MM.1S (cell line): ENCODE measurements around the gene ZNF503.

ENCODE experiments used
- DNase-seq: peaks from one replicate; pipeline ENCODE4 v3.0.0-alpha.2; 2015
- H2AFZ ChIP-seq: fragments of 300-600 bp; sonication (generic); 2 replicates; pipeline ENCODE4 v1.6.0; 2016; ENCODE audit warnings: antibody characterized with exemption, low read length
- H3F3A ChIP-seq: fragments of 300-600 bp; sonication (generic); 2 replicates; pipeline ENCODE4 v1.6.1; 2016; ENCODE audit warnings: mild to moderate bottlenecking, antibody characterized with exemption, low read length, moderate library complexity, mixed read lengths; ENCODE audit not compliant: insufficient read depth
- H3K27ac ChIP-seq: fragments of 300-600 bp; sonication (generic); 2 replicates; pipeline ENCODE4 v1.5.1; 2016; ENCODE audit warnings: mild to moderate bottlenecking, low read length
- H3K27me3 ChIP-seq: fragments of 300-600 bp; sonication (generic); replicated peaks from 2 replicates; pipeline ENCODE4 v1.6.0; 2016; ENCODE audit warnings: low read length; ENCODE audit not compliant: insufficient read depth
- H3K36me3 ChIP-seq: fragments of 300-600 bp; sonication (generic); replicated peaks from 2 replicates; pipeline ENCODE4 v1.6.1; 2016; ENCODE audit warnings: mild to moderate bottlenecking, low read length, mixed read lengths; ENCODE audit not compliant: insufficient read depth
- H3K4me1 ChIP-seq: fragments of 300-600 bp; sonication (generic); 2 replicates; pipeline ENCODE4 v1.6.1; 2016; ENCODE audit warnings: low read length, mixed read lengths
- H3K4me2 ChIP-seq: fragments of 300-600 bp; sonication (generic); 2 replicates; pipeline ENCODE4 v1.6.0; 2016; ENCODE audit warnings: low read depth, low read length
- H3K4me3 ChIP-seq: fragments of 300-600 bp; sonication (generic); 2 replicates; pipeline ENCODE4 v1.5.1; 2016; ENCODE audit warnings: low read length, mixed read lengths
- H3K79me2 ChIP-seq: fragments of 300-600 bp; sonication (generic); 2 replicates; pipeline ENCODE4 v1.6.1; 2016; ENCODE audit warnings: mixed run types, low read length, mixed read lengths
- H3K9ac ChIP-seq: fragments of 300-600 bp; sonication (generic); 2 replicates; pipeline ENCODE4 v1.6.1; 2016; ENCODE audit warnings: low read length, mixed read lengths
- H3K9me2 ChIP-seq: fragments of 300-600 bp; sonication (generic); replicated peaks from 2 replicates; pipeline ENCODE4 v1.6.1; 2016; ENCODE audit warnings: mild to moderate bottlenecking, low read length, mixed read lengths; ENCODE audit not compliant: insufficient read depth
- H3K9me3 ChIP-seq: fragments of 300-600 bp; sonication (generic); replicated peaks from 2 replicates; pipeline ENCODE4 v1.6.1; 2016; ENCODE audit warnings: mild to moderate bottlenecking, low read length, mixed read lengths; ENCODE audit not compliant: insufficient read depth
- H4K20me1 ChIP-seq: fragments of 300-600 bp; sonication (generic); 2 replicates; pipeline ENCODE4 v1.6.1; 2016; ENCODE audit warnings: mild to moderate bottlenecking, low read length, moderate library complexity, mixed read lengths; ENCODE audit not compliant: insufficient read depth
- EZH2 ChIP-seq: fragments of 300-600 bp; sonication (generic); optimal IDR thresholded peaks from 2 replicates; pipeline ENCODE3; 2017; ENCODE audit warnings: low read depth, mild to moderate bottlenecking, antibody characterized with exemption, low read length, mixed read lengths
- EZH2phosphoT487 ChIP-seq: fragments of 300-600 bp; sonication (generic); IDR thresholded peaks from 2 replicates; pipeline ENCODE4 v1.6.1; 2018; ENCODE audit warnings: antibody characterized with exemption, low read length
- TF ChIP-seq, protein P1 (sequence below): fragments of 300-600 bp; sonication (generic); IDR thresholded peaks from 2 replicates; pipeline ENCODE4 v1.5.1; 2016; ENCODE audit warnings: antibody characterized with exemption, low read length, mixed read lengths

ZNF503 gene

DNA sequence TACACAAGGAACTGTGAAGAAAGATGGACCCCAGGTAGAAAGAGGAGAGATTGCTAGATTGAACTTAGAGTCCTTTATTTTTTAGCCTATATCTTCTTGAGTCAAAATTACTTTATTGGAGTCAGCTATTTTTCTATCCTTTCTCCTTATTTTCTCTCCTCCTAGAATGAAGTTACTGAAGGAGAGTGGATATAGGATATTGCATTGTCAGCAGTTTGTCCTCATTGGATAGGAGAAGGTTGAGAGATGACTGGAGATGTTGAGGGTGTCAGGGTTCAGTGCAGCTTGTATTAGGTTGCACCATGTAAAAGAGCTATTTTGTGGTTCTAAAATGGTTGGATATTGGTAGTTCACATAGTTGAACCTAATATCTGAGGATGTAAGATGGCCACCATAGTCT, 35.3 kb upstream of the ZNF503 start:
- Histone ChIP-seq H3K4me1 (no peaks in the 10 kb centered on the region), H3K27ac (no peak overlapping the region)

DNA sequence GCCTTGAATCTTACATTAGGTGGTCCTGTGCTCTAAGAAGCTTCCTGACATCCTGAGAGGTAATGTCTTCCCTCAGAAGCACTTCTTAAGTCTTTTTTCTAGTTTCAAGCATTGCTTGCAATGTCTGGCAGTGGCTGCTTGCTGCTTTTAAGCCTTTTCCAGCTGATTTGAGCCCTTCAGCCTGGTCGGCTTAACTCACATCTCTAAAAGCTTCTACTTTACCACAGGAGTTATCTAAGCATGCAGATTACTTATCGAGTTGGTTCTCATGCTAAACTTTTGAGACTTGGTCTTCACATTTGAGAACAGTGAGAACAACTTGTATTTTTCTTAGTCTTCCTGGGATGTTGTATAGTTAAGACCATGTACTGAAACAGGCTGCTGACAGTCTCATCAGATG, 33.7 kb upstream of the ZNF503 start:
- H3K9me2 ChIP-seq = no peaks in the 10 kb centered on the region
- no peaks in the 10 kb centered on the region for H3K27me3 ChIP-seq
- H3K4me1 ChIP-seq = no peaks in the 10 kb centered on the region
- no peak for DNase-seq
- no peak overlapping the region for H3K27ac ChIP-seq
- H3K4me3 ChIP-seq = no peak overlapping the region
- no peak overlapping the region for H3K9ac ChIP-seq
- no peak for TF ChIP-seq EZH2
- TF ChIP-seq, protein P1, sequence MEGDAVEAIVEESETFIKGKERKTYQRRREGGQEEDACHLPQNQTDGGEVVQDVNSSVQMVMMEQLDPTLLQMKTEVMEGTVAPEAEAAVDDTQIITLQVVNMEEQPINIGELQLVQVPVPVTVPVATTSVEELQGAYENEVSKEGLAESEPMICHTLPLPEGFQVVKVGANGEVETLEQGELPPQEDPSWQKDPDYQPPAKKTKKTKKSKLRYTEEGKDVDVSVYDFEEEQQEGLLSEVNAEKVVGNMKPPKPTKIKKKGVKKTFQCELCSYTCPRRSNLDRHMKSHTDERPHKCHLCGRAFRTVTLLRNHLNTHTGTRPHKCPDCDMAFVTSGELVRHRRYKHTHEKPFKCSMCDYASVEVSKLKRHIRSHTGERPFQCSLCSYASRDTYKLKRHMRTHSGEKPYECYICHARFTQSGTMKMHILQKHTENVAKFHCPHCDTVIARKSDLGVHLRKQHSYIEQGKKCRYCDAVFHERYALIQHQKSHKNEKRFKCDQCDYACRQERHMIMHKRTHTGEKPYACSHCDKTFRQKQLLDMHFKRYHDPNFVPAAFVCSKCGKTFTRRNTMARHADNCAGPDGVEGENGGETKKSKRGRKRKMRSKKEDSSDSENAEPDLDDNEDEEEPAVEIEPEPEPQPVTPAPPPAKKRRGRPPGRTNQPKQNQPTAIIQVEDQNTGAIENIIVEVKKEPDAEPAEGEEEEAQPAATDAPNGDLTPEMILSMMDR = no peak
- no peak for TF ChIP-seq EZH2phosphoT487
- H3K9me3 ChIP-seq = no peaks in the 10 kb centered on the region
- no peaks in the 10 kb centered on the region for H3F3A ChIP-seq
- no peak overlapping the region for H2AFZ ChIP-seq
- H3K79me2 ChIP-seq = no peaks in the 10 kb centered on the region
- H3K4me2 ChIP-seq = no peak overlapping the region
- no peaks in the 10 kb centered on the region for H4K20me1 ChIP-seq
- H3K36me3 ChIP-seq = no peaks in the 10 kb centered on the region

More for the DNA sequence above, 35.3 kb upstream of the ZNF503 start:
- no peaks in the 10 kb centered on the region for H3K9me3 ChIP-seq
- H3K4me2 ChIP-seq = no peak overlapping the region
- no peak overlapping the region for H3K9ac ChIP-seq
- H3K27me3 ChIP-seq = no peaks in the 10 kb centered on the region
- no peak for DNase-seq
- TF ChIP-seq EZH2 (no peak), EZH2phosphoT487 (no peak)
- H3F3A ChIP-seq = no peaks in the 10 kb centered on the region
- no peak overlapping the region for H2AFZ ChIP-seq
- no peaks in the 10 kb centered on the region for H3K79me2 ChIP-seq
- no peaks in the 10 kb centered on the region for H3K36me3 ChIP-seq
- H3K9me2 ChIP-seq = no peaks in the 10 kb centered on the region
- H4K20me1 ChIP-seq = no peaks in the 10 kb centered on the region
- H3K4me3 ChIP-seq = no peak overlapping the region

DNA sequence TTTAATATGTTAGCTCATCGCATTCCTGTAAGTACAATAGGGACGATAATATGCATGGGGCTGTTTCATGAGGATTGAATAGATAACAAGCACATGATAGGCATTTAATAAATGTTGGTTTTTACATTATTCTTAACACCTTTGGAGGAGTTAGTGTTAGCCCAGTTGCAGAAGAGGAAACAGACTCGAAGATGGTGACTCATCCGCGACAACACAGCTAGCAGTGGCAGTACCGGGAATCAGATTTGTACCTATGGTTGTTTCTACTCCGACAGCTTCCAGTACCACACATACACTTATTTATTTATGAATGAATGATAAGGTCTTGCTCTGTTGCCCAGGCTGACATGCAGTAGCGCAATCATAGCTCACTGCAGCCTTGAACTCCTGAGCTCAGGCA, 32.7 kb upstream of the ZNF503 start:
- no peak overlapping the region for H3K9ac ChIP-seq
- H3K4me3 ChIP-seq = no peak overlapping the region
- no peaks in the 10 kb centered on the region for H3K4me1 ChIP-seq
- H3K4me2 ChIP-seq = no peak overlapping the region
- TF ChIP-seq EZH2 = no peak
- no peak for TF ChIP-seq EZH2phosphoT487
- TF ChIP-seq, protein P1 = no peak
- DNase-seq = no peak
- H3F3A ChIP-seq = no peaks in the 10 kb centered on the region
- H3K79me2 ChIP-seq = no peaks in the 10 kb centered on the region
- no peaks in the 10 kb centered on the region for H3K36me3 ChIP-seq
- no peak overlapping the region for H3K27ac ChIP-seq
- no peaks in the 10 kb centered on the region for H3K9me2 ChIP-seq
- no peak overlapping the region for H2AFZ ChIP-seq
- H3K9me3 ChIP-seq = no peaks in the 10 kb centered on the region
- H4K20me1 ChIP-seq = no peaks in the 10 kb centered on the region
- no peaks in the 10 kb centered on the region for H3K27me3 ChIP-seq

DNA sequence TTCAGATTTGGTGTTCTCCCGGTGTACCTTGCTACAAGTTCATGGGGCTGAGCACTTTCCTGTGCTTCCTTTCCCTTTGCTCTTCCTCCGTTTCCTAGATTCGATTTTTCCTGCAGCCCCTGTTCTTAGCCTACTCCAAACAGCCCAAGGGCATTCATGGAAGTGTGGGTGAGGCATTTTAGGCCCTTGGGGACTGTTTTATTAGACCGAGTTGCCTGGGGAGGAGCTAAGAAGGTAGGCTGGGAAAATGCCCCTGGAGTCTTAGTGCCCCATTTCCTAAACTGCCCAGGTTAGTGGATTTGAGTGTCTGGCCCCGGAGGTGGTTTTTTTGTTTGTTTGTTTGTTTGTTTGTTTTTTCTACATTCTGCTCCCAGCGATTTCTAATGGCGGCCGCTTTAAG, 31.7 kb upstream of the ZNF503 start:
- Histone ChIP-seq H3K79me2 (no peaks in the 10 kb centered on the region), H3K9me3 (no peaks in the 10 kb centered on the region), H3F3A (no peaks in the 10 kb centered on the region), H3K9me2 (no peaks in the 10 kb centered on the region), H4K20me1 (no peaks in the 10 kb centered on the region), H3K4me2 (no peak overlapping the region), H2AFZ (no peak overlapping the region), H3K36me3 (no peaks in the 10 kb centered on the region), H3K4me3 (no peak overlapping the region), H3K9ac (no peak overlapping the region), H3K27ac (no peak overlapping the region), H3K4me1 (no peaks in the 10 kb centered on the region), H3K27me3 (no peaks in the 10 kb centered on the region)
- no peak for DNase-seq
- no peak for TF ChIP-seq EZH2phosphoT487
- TF ChIP-seq EZH2 = no peak
- TF ChIP-seq, protein P1 = no peak
